Lower lobe of right lung (tissue), 2 donors: ENCODE data around the gene ESD. TPM values are rescaled to one million over a fixed set of nuclear protein-coding genes. Genes with fewer than 3 reads are reported as not detected.

Experiments
- ATAC-seq, 2 donors: fragments of 200-7000 bp; cut with Tn5 transposase; one replicate each; pipeline ENCODE4 v1.9.1; 2020 to 2022; ENCODE audit warnings: mild to moderate bottlenecking in 2 of 2, moderate library complexity in 2 of 2
- DNase-seq: peaks from one replicate; pipeline ENCODE4 v3.0.0-alpha.2; 2020
- H3K27ac ChIP-seq: fragments of 200-600 bp; one replicate; pipeline ENCODE4 v1.8.0; 2022
- H3K27me3 ChIP-seq: fragments of 200-600 bp; one replicate; pipeline ENCODE4 v1.8.0; 2022; ENCODE audit warnings: low read depth
- H3K36me3 ChIP-seq: fragments of 200-600 bp; one replicate; pipeline ENCODE4 v1.8.0; 2022; ENCODE audit warnings: mild to moderate bottlenecking
- H3K4me1 ChIP-seq: fragments of 200-600 bp; one replicate; pipeline ENCODE4 v1.8.0; 2022
- H3K4me3 ChIP-seq: fragments of 200-600 bp; one replicate; pipeline ENCODE4 v1.8.0; 2022; ENCODE audit warnings: mild to moderate bottlenecking
- H3K9me3 ChIP-seq: fragments of 200-600 bp; one replicate; pipeline ENCODE4 v1.8.0; 2022
- intact Hi-C: fragments of 100-400 bp; cut with DNase I; formaldehyde crosslinking; loops from one replicate; pipeline ENCODE4 v1.11.0; 2022
- total RNA-seq: library from RNA; stranded (reverse); fragmentation: NEBNext Ultra II Directional; extraction: Animal tissue kit (Norgen Biotek cat#: 25700); gene quantifications from one replicate; pipeline ENCODE4 v1.2.1, GENCODE V29; 2021
- TF ChIP-seq, protein P1 (sequence below): fragments of 200-600 bp; IDR thresholded peaks from one replicate; pipeline ENCODE4 v1.8.0; 2022; ENCODE audit warnings: antibody characterized with exemption, mild to moderate bottlenecking
- donor health status: DM: no; HTN: yes; CAD: no; lungs with severe emphysema.

Gene ESD
- total RNA-seq, 1 donor from 2014 or later, result 94.6 TPM

DNA sequence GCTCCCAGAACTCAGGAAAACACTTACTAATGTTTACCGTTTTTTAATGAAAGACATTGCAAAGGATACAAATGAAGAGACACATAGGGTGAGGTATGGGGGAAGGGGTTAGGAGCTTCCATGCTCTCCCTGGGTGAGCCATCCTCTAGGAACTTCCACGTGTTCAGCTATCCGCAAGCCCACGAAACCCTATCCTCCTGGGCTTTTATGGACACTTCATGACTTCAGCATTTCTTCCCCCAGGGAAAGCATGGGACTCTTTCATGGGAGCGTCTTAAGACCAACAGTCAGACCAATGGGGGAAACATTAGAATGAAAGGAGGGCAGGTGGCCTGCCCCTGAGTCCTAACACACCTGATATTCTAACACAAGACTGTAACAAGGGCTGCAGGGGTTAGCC, 6.6 kb upstream of the ESD start:
- TF ChIP-seq, protein P1, sequence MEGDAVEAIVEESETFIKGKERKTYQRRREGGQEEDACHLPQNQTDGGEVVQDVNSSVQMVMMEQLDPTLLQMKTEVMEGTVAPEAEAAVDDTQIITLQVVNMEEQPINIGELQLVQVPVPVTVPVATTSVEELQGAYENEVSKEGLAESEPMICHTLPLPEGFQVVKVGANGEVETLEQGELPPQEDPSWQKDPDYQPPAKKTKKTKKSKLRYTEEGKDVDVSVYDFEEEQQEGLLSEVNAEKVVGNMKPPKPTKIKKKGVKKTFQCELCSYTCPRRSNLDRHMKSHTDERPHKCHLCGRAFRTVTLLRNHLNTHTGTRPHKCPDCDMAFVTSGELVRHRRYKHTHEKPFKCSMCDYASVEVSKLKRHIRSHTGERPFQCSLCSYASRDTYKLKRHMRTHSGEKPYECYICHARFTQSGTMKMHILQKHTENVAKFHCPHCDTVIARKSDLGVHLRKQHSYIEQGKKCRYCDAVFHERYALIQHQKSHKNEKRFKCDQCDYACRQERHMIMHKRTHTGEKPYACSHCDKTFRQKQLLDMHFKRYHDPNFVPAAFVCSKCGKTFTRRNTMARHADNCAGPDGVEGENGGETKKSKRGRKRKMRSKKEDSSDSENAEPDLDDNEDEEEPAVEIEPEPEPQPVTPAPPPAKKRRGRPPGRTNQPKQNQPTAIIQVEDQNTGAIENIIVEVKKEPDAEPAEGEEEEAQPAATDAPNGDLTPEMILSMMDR, result no peak

DNA sequence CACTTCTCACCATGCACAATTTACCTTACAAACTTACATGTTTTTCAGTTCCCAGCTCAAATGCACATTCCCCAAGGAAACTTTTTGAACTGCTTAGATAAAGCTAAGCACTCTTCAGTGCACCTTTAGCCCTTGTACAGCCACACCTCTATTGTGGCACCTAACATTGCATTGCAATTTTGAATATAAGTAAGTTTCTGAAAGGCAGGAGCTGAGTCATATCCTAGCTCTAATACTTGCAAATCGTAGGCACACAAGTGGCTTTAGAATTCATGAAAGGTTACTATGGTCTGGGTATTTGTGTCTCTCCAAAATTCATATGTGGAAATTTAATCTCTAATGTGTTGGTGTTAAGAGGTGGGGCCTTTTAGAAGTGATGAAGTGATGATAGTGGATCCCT, 4.9 kb upstream of the ESD start:
- Histone ChIP-seq H3K4me1 (peaks cover 6% of the 10 kb centered on the region), H3K4me3 (no peak overlapping the region), H3K9me3 (no peaks in the 10 kb centered on the region), H3K36me3 (no peaks in the 10 kb centered on the region), H3K27me3 (no peaks in the 10 kb centered on the region), H3K27ac (no peak overlapping the region)
- intact Hi-C loops, result no loop called here
- DNase-seq (no peak), ATAC-seq (no peak)
- TF ChIP-seq, protein P1, result no peak

More for the DNA sequence above, 6.6 kb upstream of the ESD start:
- intact Hi-C loops, result no loop called here
- Histone ChIP-seq H3K4me1 (no peaks in the 10 kb centered on the region), H3K9me3 (no peaks in the 10 kb centered on the region), H3K36me3 (no peaks in the 10 kb centered on the region), H3K4me3 (no peak overlapping the region), H3K27me3 (no peaks in the 10 kb centered on the region), H3K27ac (no peak overlapping the region)
- DNase-seq, result no peak
- no peak for ATAC-seq

DNA sequence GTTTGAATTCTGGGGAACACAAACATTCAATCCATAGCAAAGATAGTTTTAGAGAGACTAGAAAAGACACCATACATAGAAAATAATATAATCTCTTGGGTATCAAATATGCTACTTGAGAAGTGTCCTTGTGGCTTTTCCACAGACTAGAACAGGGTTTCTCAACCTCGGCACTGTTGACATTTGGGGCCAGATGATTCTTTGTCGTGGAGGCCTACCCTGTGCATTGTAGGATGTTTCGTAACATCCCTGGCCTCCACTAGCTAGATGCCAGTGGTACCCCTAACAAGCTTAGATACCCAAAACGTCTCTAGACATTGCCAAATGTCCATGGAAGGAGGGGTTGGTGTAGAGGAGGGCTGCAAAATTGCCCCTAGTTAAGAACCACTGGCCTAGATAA, 2.2 kb upstream of the ESD start:
- H3K27me3 ChIP-seq, result no peaks in the 10 kb centered on the region
- DNase-seq (no peak), ATAC-seq (no peak)
- intact Hi-C loops, result no loop called here
- TF ChIP-seq, protein P1, result no peak
- H3K36me3 ChIP-seq, result no peaks in the 10 kb centered on the region
- no peak overlapping the region for H3K4me3 ChIP-seq
- no peaks in the 10 kb centered on the region for H3K9me3 ChIP-seq
- H3K4me1 ChIP-seq, result peaks cover 27% of the 10 kb centered on the region
- no peak overlapping the region for H3K27ac ChIP-seq

DNA sequence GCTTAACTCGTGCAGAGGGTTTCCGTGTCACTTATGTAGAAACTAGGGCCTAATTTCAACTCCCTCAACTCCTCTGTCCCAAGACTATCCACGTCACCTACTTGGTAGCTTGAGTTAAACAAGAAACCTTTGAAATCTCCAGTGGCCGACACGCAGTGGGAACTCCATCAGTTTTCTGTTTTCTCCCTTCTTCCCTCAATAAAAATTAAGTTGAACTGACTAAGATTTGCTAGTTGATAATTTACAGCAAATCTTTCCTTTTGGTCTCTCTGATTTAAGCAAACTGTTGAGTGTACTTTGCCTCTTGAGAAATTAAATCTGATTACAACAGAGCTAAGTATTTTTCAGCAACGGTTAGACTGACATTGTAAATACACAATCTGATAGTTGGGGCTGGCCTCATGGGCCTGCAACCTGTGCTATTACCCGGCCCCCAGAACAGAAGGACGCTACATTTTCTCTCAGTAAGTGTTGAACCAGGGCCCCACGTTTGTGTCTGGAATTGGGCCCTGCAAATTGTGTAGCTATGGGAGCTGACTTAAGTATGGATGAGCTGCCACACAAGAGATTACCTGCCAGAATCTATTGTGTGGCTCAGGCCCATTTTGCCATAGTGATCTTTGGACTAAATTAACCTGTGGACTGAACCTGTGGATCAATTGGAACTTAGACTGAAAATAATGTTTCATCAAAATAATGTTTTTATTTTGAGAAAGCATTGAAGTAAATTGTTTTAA, 708 bp upstream of the ESD start:
- Histone ChIP-seq H3K27me3 (no peaks in the 10 kb centered on the region), H3K9me3 (no peaks in the 10 kb centered on the region), H3K4me3 (peak overlapping the region; percentile 91), H3K4me1 (peaks cover 37% of the 10 kb centered on the region), H3K36me3 (no peaks in the 10 kb centered on the region), H3K27ac (peak overlapping the region; percentile 95)
- no peak for DNase-seq
- intact Hi-C loops, result no loop called here
- peak in 1 of 2 donors; percentile 40 for ATAC-seq
- TF ChIP-seq, protein P1, result no peak

DNA sequence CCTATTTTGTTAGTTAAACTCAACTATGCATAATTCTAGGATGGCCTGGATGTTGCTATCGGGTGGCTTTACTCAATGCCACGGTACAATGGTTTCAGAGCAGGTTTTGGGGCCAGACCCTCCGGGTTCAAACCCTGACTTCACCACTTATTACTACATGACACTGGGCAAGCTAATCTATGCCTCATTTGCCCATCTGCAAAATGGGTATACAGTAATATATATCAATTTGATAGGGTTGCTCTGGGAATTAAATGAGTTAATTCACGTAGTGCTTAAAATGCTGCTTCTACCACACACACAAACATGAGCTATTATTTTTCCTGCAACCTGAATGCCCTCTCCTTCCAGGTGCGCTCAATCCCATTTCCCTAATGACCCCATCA, 839 bp downstream of the ESD start:
- DNase-seq, result no peak
- intact Hi-C loops, result no loop called here
- Histone ChIP-seq H3K4me1 (peaks cover 37% of the 10 kb centered on the region), H3K27me3 (no peaks in the 10 kb centered on the region), H3K27ac (peak overlapping the region; percentile 95), H3K4me3 (peak overlapping the region; percentile 91), H3K9me3 (no peaks in the 10 kb centered on the region), H3K36me3 (peaks cover 9% of the 10 kb centered on the region)
- no peak for ATAC-seq
- TF ChIP-seq, protein P1, result no peak
